Activated naive CD4-positive, alpha-beta T cell treated with anti-CD3 and anti-CD28 coated beads, Interleukin-2, amount 50 U/mL, for 24 hours (primary cell): ENCODE measurements around the gene ADA.

Source experiments
- H3K27ac Mint-ChIP-seq: one replicate; pipeline ENCODE4 v1.8.0; 2021; ENCODE audit warnings: mild to moderate bottlenecking, mixed read lengths
- H3K27me3 Mint-ChIP-seq: one replicate; pipeline ENCODE4 v1.8.0; 2021; ENCODE audit warnings: mixed read lengths
- H3K36me3 Mint-ChIP-seq: one replicate; pipeline ENCODE4 v1.8.0; 2021; ENCODE audit warnings: mixed read lengths
- H3K4me1 Mint-ChIP-seq: one replicate; pipeline ENCODE4 v1.8.0; 2021; ENCODE audit warnings: mixed read lengths
- H3K4me3 Mint-ChIP-seq: one replicate; pipeline ENCODE4 v1.8.0; 2021; ENCODE audit warnings: mild to moderate bottlenecking, mixed read lengths
- H3K9me3 Mint-ChIP-seq: one replicate; pipeline ENCODE4 v1.8.0; 2021; ENCODE audit warnings: mixed read lengths

ADA gene

DNA sequence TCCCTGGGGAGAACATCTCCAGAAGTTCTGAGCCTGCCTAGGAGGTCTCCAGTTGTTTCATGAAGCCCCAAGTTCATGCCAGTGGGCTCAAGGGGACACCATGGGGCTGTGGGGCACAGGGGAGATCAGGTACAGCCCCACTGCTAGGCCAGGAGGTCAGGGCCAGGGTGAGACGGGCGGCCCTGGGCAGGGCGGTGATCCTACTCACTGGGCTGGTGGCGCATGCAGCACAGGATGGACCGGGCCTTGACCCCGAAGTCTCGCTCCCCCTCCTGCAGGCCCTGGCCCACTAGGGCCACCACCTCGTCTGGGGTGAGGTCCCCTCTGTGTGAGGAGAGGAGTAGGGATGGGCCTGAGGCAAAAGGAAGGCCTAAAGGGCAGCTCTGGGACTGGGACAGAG, 26.1 kb downstream of the ADA start:
- Mint-ChIP-seq H3K27ac (no peak overlapping the region), H3K36me3 (peaks cover 27% of the 10 kb centered on the region), H3K4me3 (no peak overlapping the region), H3K27me3 (no peaks in the 10 kb centered on the region), H3K9me3 (no peaks in the 10 kb centered on the region), H3K4me1 (peaks cover 3% of the 10 kb centered on the region)

GRCh38 chr20:44624743-44625271, 26.7 kb downstream of the ADA start:
- Mint-ChIP-seq H3K27ac (no peak overlapping the region), H3K4me1 (peaks cover 3% of the 10 kb centered on the region), H3K4me3 (no peak overlapping the region), H3K36me3 (peaks cover 29% of the 10 kb centered on the region), H3K9me3 (no peaks in the 10 kb centered on the region), H3K27me3 (no peaks in the 10 kb centered on the region)

DNA sequence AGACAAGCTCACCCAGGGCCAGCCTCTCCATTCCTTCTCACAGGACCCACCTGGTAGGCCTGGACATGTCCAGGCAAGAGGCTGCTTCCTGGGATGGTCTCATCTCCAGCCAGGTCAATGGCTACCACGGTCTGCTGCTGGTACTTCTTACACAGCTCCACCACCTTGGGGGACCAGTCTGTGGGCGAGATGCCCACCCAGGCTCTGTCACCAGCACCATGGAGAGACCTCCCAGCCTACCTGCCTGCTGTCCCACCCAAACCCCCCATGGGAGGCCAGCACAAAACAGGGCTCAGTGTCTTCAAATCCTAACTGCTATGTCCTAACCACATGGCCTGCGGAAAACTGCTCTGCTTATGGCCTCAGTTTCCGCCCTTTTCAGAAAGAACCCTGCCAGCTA, 27.3 kb downstream of the ADA start:
- Mint-ChIP-seq H3K4me3 (no peak overlapping the region), H3K9me3 (no peaks in the 10 kb centered on the region), H3K27ac (no peak overlapping the region), H3K36me3 (peaks cover 35% of the 10 kb centered on the region), H3K4me1 (peaks cover 10% of the 10 kb centered on the region), H3K27me3 (no peaks in the 10 kb centered on the region)

- H3K9me3 Mint-ChIP-seq: no peaks in the 10 kb centered on the region
- no peak overlapping the region for H3K4me3 Mint-ChIP-seq
- peaks cover 35% of the 10 kb centered on the region for H3K36me3 Mint-ChIP-seq
- H3K27me3 Mint-ChIP-seq: no peaks in the 10 kb centered on the region
- peaks cover 24% of the 10 kb centered on the region for H3K4me1 Mint-ChIP-seq
- H3K27ac Mint-ChIP-seq: no peak overlapping the region
Observed at GRCh38 chr20:44622501-44623270, 28.8 kb downstream of the ADA start.

DNA sequence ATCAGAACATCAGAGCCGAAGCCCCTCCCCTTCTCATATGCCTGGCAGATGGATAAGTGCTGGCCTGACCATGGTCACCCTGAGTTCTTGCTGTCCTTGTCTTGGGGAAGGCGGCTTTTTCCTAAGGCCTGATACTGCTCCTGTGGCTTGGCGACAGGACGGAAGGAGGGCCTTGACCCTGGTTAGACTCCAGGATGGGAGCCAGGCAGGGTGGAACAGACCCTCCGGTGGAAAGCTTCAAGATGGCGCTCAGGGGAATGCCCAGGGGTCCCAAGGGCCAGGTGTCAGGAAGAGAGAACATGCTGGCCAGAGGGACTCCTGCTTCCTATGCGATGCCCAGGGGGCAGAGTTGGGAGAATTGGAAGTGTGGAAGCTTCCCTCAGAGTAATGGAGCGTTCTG, 29.6 kb downstream of the ADA start:
- H3K36me3 Mint-ChIP-seq: peaks cover 35% of the 10 kb centered on the region
- H3K9me3 Mint-ChIP-seq: no peaks in the 10 kb centered on the region
- H3K27me3 Mint-ChIP-seq: no peaks in the 10 kb centered on the region
- peaks cover 31% of the 10 kb centered on the region for H3K4me1 Mint-ChIP-seq
- no peak overlapping the region for H3K4me3 Mint-ChIP-seq
- H3K27ac Mint-ChIP-seq: no peak overlapping the region

GRCh38 chr20:44621325-44621724, 30.2 kb downstream of the ADA start:
- Mint-ChIP-seq H3K36me3 (peaks cover 33% of the 10 kb centered on the region), H3K27me3 (no peaks in the 10 kb centered on the region), H3K4me1 (peaks cover 31% of the 10 kb centered on the region), H3K4me3 (no peak overlapping the region), H3K27ac (no peak overlapping the region), H3K9me3 (no peaks in the 10 kb centered on the region)

DNA sequence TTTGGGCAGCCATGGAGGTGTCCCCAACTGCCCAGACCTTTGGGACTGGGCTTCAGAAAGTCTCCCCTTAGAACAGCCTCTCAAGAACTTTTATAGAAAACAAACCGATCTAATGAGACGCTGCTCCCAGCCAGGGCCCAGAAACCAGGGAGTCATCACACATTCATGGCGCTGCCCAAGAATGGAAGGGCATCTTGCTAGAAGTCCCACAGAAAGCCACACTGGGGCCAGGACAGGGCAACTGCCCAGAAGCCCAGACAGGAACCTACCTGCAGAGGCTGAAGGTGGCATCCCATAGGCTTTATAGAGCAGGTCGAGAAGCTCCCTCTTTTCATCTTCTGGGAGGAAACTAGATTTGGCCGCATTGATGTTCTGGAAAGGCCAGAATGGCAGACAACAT, 31.5 kb downstream of the ADA start:
- H3K27ac Mint-ChIP-seq: no peak overlapping the region
- no peaks in the 10 kb centered on the region for H3K9me3 Mint-ChIP-seq
- H3K36me3 Mint-ChIP-seq: peaks cover 32% of the 10 kb centered on the region
- H3K4me1 Mint-ChIP-seq: peaks cover 44% of the 10 kb centered on the region
- no peaks in the 10 kb centered on the region for H3K27me3 Mint-ChIP-seq
- H3K4me3 Mint-ChIP-seq: no peak overlapping the region

DNA sequence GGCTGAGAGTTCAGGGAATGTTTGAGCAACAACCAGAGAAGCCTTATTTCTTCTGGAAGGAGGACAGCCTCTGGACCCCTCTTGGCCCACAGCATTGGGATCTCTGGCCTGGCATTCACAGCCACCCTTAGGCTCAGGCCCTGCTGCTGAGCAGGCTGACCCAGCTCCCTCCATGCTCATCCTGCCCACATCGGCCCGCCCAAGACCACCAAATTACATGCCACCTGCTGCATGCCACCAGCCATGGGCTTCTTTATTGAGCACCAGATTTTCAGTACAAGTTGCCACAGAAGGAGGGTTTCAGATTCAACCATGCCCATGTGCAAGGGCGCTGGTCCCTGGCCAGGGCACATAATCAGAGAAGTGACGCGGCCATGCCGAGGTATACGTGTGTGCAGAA, 32.2 kb downstream of the ADA start:
- peaks cover 34% of the 10 kb centered on the region for H3K36me3 Mint-ChIP-seq
- no peak overlapping the region for H3K27ac Mint-ChIP-seq
- H3K4me1 Mint-ChIP-seq: peaks cover 49% of the 10 kb centered on the region
- no peaks in the 10 kb centered on the region for H3K27me3 Mint-ChIP-seq
- H3K9me3 Mint-ChIP-seq: no peaks in the 10 kb centered on the region
- no peak overlapping the region for H3K4me3 Mint-ChIP-seq

- H3K4me3 Mint-ChIP-seq: peak overlapping the region; percentile 39
- H3K36me3 Mint-ChIP-seq: peaks cover 32% of the 10 kb centered on the region
- H3K27me3 Mint-ChIP-seq: no peaks in the 10 kb centered on the region
- no peaks in the 10 kb centered on the region for H3K9me3 Mint-ChIP-seq
- peak overlapping the region; percentile 79 for H3K27ac Mint-ChIP-seq
- peaks cover 55% of the 10 kb centered on the region for H3K4me1 Mint-ChIP-seq
Observed at GRCh38 chr20:44618318-44618731, 33.2 kb downstream of the ADA start.

DNA sequence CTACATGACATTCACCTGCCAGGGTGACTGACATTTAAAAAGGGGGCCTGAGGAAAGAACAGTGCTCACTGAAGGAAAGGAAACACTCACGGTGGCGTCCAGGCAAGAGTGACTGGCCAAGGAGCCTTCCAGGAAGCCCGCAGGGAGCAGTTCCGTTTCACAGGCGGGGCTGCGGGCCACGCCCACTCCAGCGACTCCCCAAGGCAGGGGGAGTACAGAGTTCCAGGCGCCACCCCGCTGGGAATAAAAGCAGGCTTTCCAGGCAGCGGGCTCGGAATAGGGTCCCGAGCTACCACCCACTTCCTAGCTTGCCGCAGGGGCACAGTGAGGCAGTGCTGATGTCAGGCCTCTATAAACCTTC, 34.9 kb downstream of the ADA start:
- Mint-ChIP-seq H3K27me3 (no peaks in the 10 kb centered on the region), H3K4me1 (peaks cover 61% of the 10 kb centered on the region), H3K9me3 (no peaks in the 10 kb centered on the region), H3K27ac (peak overlapping the region; percentile 62), H3K4me3 (peak overlapping the region; percentile 33), H3K36me3 (peaks cover 20% of the 10 kb centered on the region)

GRCh38 chr20:44615876-44616603, 35.5 kb downstream of the ADA start:
- H3K9me3 Mint-ChIP-seq: no peaks in the 10 kb centered on the region
- H3K27ac Mint-ChIP-seq: peak overlapping the region; percentile 62
- peak overlapping the region; percentile 51 for H3K4me3 Mint-ChIP-seq
- H3K36me3 Mint-ChIP-seq: peaks cover 18% of the 10 kb centered on the region
- H3K27me3 Mint-ChIP-seq: no peaks in the 10 kb centered on the region
- H3K4me1 Mint-ChIP-seq: peaks cover 67% of the 10 kb centered on the region

GRCh38 chr20:44615169-44615791, 36.2 kb downstream of the ADA start:
- Mint-ChIP-seq H3K27ac (peak overlapping the region; percentile 84), H3K9me3 (no peaks in the 10 kb centered on the region), H3K36me3 (peaks cover 15% of the 10 kb centered on the region), H3K4me3 (peak overlapping the region; percentile 66), H3K27me3 (no peaks in the 10 kb centered on the region), H3K4me1 (peaks cover 75% of the 10 kb centered on the region)

- no peak overlapping the region for H3K27ac Mint-ChIP-seq
Observed at GRCh38 chr20:44614525-44614924, 37.0 kb downstream of the ADA start.

GRCh38 chr20:44613575-44613974, 37.9 kb downstream of the ADA start:
- peak overlapping the region; percentile 17 for H3K27ac Mint-ChIP-seq
- no peaks in the 10 kb centered on the region for H3K9me3 Mint-ChIP-seq
- H3K27me3 Mint-ChIP-seq: no peaks in the 10 kb centered on the region
- H3K4me1 Mint-ChIP-seq: peaks cover 69% of the 10 kb centered on the region
- no peak overlapping the region for H3K4me3 Mint-ChIP-seq
- H3K36me3 Mint-ChIP-seq: peaks cover 5% of the 10 kb centered on the region

More at GRCh38 chr20:44614525-44614924, 37.0 kb downstream of the ADA start:
- peaks cover 9% of the 10 kb centered on the region for H3K36me3 Mint-ChIP-seq
- H3K9me3 Mint-ChIP-seq: no peaks in the 10 kb centered on the region
- peak overlapping the region; percentile 66 for H3K4me3 Mint-ChIP-seq
- peaks cover 78% of the 10 kb centered on the region for H3K4me1 Mint-ChIP-seq
- H3K27me3 Mint-ChIP-seq: no peaks in the 10 kb centered on the region

DNA sequence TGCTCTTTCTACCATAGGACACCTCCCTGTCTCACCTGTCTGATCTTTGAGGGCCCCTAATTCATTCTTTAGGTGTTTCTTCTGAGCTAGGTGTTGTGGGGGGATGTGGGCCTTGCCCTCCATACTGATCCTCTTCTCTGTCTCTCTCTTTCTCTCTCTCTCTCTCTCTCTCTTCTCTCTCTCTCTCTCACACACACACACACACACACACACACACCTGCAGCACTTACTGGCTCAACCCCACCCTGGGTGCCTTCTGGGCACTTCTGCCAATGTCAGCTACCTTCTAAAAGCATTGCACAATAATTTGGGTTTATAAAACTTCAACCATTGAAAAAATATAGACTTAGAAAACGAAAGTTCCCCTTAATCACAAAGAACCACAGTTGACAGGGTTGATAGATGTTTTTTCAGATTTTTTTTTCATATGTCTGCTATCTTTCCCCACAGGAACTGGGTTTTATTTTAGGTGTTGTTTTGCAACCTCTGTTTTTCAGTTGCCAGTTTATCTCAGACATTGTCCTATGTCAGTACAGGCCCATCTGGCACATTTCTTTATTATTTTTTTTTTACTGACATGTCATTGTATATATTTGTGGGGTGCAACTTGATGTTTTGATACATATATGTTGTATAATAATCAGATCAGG, 41.1 kb downstream of the ADA start:
- H3K27me3 Mint-ChIP-seq: no peaks in the 10 kb centered on the region

More for the DNA sequence above, 41.1 kb downstream of the ADA start:
- Mint-ChIP-seq H3K9me3 (no peaks in the 10 kb centered on the region), H3K4me3 (peak overlapping the region; percentile 52), H3K27ac (peak overlapping the region; percentile 91), H3K4me1 (peaks cover 41% of the 10 kb centered on the region), H3K36me3 (peaks cover 5% of the 10 kb centered on the region)
